ENCODE measurements around the gene TMTC1.

The TMTC1 gene

DNA sequence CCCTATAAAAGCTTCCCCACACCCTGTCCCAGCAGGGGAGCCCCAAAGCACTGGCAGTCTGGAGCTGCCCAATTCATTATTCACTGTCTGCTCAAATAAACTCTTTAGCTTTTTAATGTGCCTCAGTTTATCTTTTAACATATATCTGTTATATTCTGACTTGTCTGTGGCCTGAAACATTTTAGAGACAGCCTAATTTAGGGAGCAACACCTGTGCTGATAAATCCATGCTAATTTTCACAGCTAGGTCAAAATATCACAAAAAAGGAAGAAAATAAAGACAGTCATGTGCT lies 32.9 kb downstream of the TMTC1 start:
- no peak for TF ChIP-seq EZH2 (IDR thresholded peaks at IDR 0.05; ENCODE audit: borderline replicate concordance, low read length)
- TF ChIP-seq, protein P1, sequence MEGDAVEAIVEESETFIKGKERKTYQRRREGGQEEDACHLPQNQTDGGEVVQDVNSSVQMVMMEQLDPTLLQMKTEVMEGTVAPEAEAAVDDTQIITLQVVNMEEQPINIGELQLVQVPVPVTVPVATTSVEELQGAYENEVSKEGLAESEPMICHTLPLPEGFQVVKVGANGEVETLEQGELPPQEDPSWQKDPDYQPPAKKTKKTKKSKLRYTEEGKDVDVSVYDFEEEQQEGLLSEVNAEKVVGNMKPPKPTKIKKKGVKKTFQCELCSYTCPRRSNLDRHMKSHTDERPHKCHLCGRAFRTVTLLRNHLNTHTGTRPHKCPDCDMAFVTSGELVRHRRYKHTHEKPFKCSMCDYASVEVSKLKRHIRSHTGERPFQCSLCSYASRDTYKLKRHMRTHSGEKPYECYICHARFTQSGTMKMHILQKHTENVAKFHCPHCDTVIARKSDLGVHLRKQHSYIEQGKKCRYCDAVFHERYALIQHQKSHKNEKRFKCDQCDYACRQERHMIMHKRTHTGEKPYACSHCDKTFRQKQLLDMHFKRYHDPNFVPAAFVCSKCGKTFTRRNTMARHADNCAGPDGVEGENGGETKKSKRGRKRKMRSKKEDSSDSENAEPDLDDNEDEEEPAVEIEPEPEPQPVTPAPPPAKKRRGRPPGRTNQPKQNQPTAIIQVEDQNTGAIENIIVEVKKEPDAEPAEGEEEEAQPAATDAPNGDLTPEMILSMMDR (IDR thresholded peaks at IDR 0.05; ENCODE audit: low read length): no peak
- Histone ChIP-seq H3K79me2 (ENCODE audit: insufficient read depth, low read length) (no peaks in the 10 kb centered on the region), H3K9ac (ENCODE audit: low read length) (no peak overlapping the region), H3K9me3 (ENCODE audit: low read length) (no peaks in the 10 kb centered on the region), H3K4me2 (ENCODE audit: low read length) (no peak overlapping the region), H3F3A (ENCODE audit: insufficient read depth, low read length) (no peaks in the 10 kb centered on the region), H3K4me1 (ENCODE audit: insufficient read depth, low read length, severe bottlenecking) (no peaks in the 10 kb centered on the region), H3K9me2 (ENCODE audit: low read depth, low read length) (no peaks in the 10 kb centered on the region), H4K20me1 (ENCODE audit: insufficient read depth, low read length) (no peaks in the 10 kb centered on the region), H3K27me3 (ENCODE audit: insufficient read depth, low read length) (0 out of 2 replicates have a peak, but pooled peaks cover 4% of the 10 kb centered on the region), H3K36me3 (ENCODE audit: insufficient read depth, low read length) (no peaks in the 10 kb centered on the region), H2AFZ (ENCODE audit: low read length) (no peak overlapping the region), H3K4me3 (ENCODE audit: low read depth, low read length, poor library complexity, severe bottlenecking) (no peak overlapping the region), H3K27ac (ENCODE audit: low read depth, low read length, poor library complexity, severe bottlenecking) (no peak overlapping the region)

GRCh38 chr12:29750131-29750927 lies 33.4 kb downstream of the TMTC1 start:
- Histone ChIP-seq H3K79me2 (ENCODE audit: insufficient read depth, low read length) (no peaks in the 10 kb centered on the region), H3K4me2 (ENCODE audit: low read length) (no peak overlapping the region), H3F3A (ENCODE audit: insufficient read depth, low read length) (no peaks in the 10 kb centered on the region), H4K20me1 (ENCODE audit: insufficient read depth, low read length) (no peaks in the 10 kb centered on the region), H3K27me3 (ENCODE audit: insufficient read depth, low read length) (0 out of 2 replicates have a peak, but pooled peaks cover 4% of the 10 kb centered on the region), H3K9me2 (ENCODE audit: low read depth, low read length) (no peaks in the 10 kb centered on the region), H3K4me1 (ENCODE audit: insufficient read depth, low read length, severe bottlenecking) (no peaks in the 10 kb centered on the region), H3K9me3 (ENCODE audit: low read length) (no peaks in the 10 kb centered on the region), H3K27ac (ENCODE audit: low read depth, low read length, poor library complexity, severe bottlenecking) (no peak overlapping the region), H3K4me3 (ENCODE audit: low read depth, low read length, poor library complexity, severe bottlenecking) (no peak overlapping the region), H2AFZ (ENCODE audit: low read length) (no peak overlapping the region), H3K9ac (ENCODE audit: low read length) (no peak overlapping the region), H3K36me3 (ENCODE audit: insufficient read depth, low read length) (no peaks in the 10 kb centered on the region)
- no peak for TF ChIP-seq EZH2 (IDR thresholded peaks at IDR 0.05; ENCODE audit: borderline replicate concordance, low read length)
- TF ChIP-seq, protein P1 (IDR thresholded peaks at IDR 0.05; ENCODE audit: low read length): no peak

- Histone ChIP-seq H3K36me3 (ENCODE audit: insufficient read depth, low read length) (no peaks in the 10 kb centered on the region), H3K4me1 (ENCODE audit: insufficient read depth, low read length, severe bottlenecking) (no peaks in the 10 kb centered on the region), H2AFZ (ENCODE audit: low read length) (no peak overlapping the region), H3K79me2 (ENCODE audit: insufficient read depth, low read length) (no peaks in the 10 kb centered on the region), H3K9me2 (ENCODE audit: low read depth, low read length) (no peaks in the 10 kb centered on the region), H3K9me3 (ENCODE audit: low read length) (no peaks in the 10 kb centered on the region), H3K27ac (ENCODE audit: low read depth, low read length, poor library complexity, severe bottlenecking) (no peak overlapping the region), H3K9ac (ENCODE audit: low read length) (no peak overlapping the region), H3K27me3 (ENCODE audit: insufficient read depth, low read length) (no peaks in the 10 kb centered on the region), H3F3A (ENCODE audit: insufficient read depth, low read length) (no peaks in the 10 kb centered on the region), H4K20me1 (ENCODE audit: insufficient read depth, low read length) (no peaks in the 10 kb centered on the region), H3K4me3 (ENCODE audit: low read depth, low read length, poor library complexity, severe bottlenecking) (no peak overlapping the region), H3K4me2 (ENCODE audit: low read length) (no peak overlapping the region)
- TF ChIP-seq, protein P1 (IDR thresholded peaks at IDR 0.05; ENCODE audit: low read length): no peak
- no peak for TF ChIP-seq EZH2 (IDR thresholded peaks at IDR 0.05; ENCODE audit: borderline replicate concordance, low read length)
Observed at GRCh38 chr12:29744365-29744764, 39.4 kb downstream of the TMTC1 start.

Measured in OCI-LY1 (cell line).